GM13976 (cell line): ENCODE data around the gene HOXA4.

Experiments used
- DNase-seq: peaks from one replicate; pipeline ENCODE4 v3.0.0; 2012; ENCODE audit warnings: low spot score
- CTCF ChIP-seq: IDR thresholded peaks from 2 replicates; pipeline ENCODE4 v1.5.1; 2012; ENCODE audit warnings: borderline replicate concordance, mild to moderate bottlenecking; ENCODE audit not compliant: insufficient read depth; ENCODE audit errors: extremely low read depth, missing control alignments, control extremely low read depth
- in situ Hi-C: fragments of 300-500 bp; cut with MboI; formaldehyde crosslinking; loops from one replicate; pipeline ENCODE4 v1.12.0; 2022; ENCODE audit warnings: low sequenced_read_pairs, mixed read lengths, inconsistent platforms; ENCODE audit not compliant: unreplicated experiment

HOXA4 gene

GRCh38 chr7:27137640-27138315 is 7.2 kb upstream of the HOXA4 start:
- DNase-seq = no peak
- in situ Hi-C loops = no loop called here
- TF ChIP-seq CTCF = no peak

- no peak for DNase-seq
- no peak for TF ChIP-seq CTCF
- in situ Hi-C loops = no loop called here
Measured at GRCh38 chr7:27134392-27134791, 3.8 kb upstream of the HOXA4 start.

GRCh38 chr7:27133409-27134231 is 3.1 kb upstream of the HOXA4 start:
- no peak for DNase-seq
- TF ChIP-seq CTCF = no peak
- in situ Hi-C loops = no loop called here

GRCh38 chr7:27132978-27133377 is 2.4 kb upstream of the HOXA4 start:
- in situ Hi-C loops = no loop called here
- no peak for TF ChIP-seq CTCF
- DNase-seq = no peak

GRCh38 chr7:27132214-27132613 is 1.7 kb upstream of the HOXA4 start:
- TF ChIP-seq CTCF = no peak
- no peak for DNase-seq
- in situ Hi-C loops = no loop called here

GRCh38 chr7:27131390-27131819 is 848 bp upstream of the HOXA4 start:
- in situ Hi-C loops = no loop called here
- no peak for TF ChIP-seq CTCF
- DNase-seq = no peak
